Epithelial cell of proximal tubule (primary cell): ENCODE results near the gene ARHGAP26. TPM values are rescaled to one million over a fixed set of nuclear protein-coding genes. Genes with fewer than 3 reads are reported as not detected.

ENCODE experiments used
- DNase-seq: peaks from one replicate; pipeline ENCODE4 v3.0.0-alpha.2; 2011; ENCODE audit warnings: low read depth
- H3K4me3 ChIP-seq: 2 replicates; pipeline ENCODE4 v1.5.1; 2011; ENCODE audit warnings: low read depth, mild to moderate bottlenecking, low read length
- CTCF ChIP-seq: conservative IDR thresholded peaks from 2 replicates; pipeline ENCODE4 v1.5.1; 2012; ENCODE audit warnings: low read depth, mild to moderate bottlenecking, low read length
- total RNA-seq: library from RNA; depleted of rRNA; stranded (reverse); fragments of >200 nt; gene quantifications from 2 replicates; pipeline ENCODE4 v1.2.3, GENCODE V29; 2015

ARHGAP26 gene
- total RNA-seq, 1 donor from 2014 or later, result 7.0 TPM

- no peak overlapping the region for H3K4me3 ChIP-seq
Measured at GRCh38 chr5:142823806-142824205, 53.6 kb downstream of the ARHGAP26 start.

GRCh38 chr5:142824391-142824790, 54.2 kb downstream of the ARHGAP26 start:
- no peak overlapping the region for H3K4me3 ChIP-seq
- TF ChIP-seq CTCF, result no peak
- DNase-seq, result no peak

More at GRCh38 chr5:142823806-142824205, 53.6 kb downstream of the ARHGAP26 start:
- no peak for TF ChIP-seq CTCF
- no peak for DNase-seq

- TF ChIP-seq CTCF, result no peak
- H3K4me3 ChIP-seq, result peak overlapping the region; percentile 25
- DNase-seq, result no peak
Measured at GRCh38 chr5:142825378-142826089, 55.4 kb downstream of the ARHGAP26 start.

- no peak for TF ChIP-seq CTCF
- H3K4me3 ChIP-seq, result peak overlapping the region; percentile 25
- DNase-seq, result no peak
Measured at GRCh38 chr5:142826093-142826492, 55.9 kb downstream of the ARHGAP26 start.

GRCh38 chr5:142826741-142827492, 56.7 kb downstream of the ARHGAP26 start:
- no peak for DNase-seq
- no peak for TF ChIP-seq CTCF
- no peak overlapping the region for H3K4me3 ChIP-seq

- H3K4me3 ChIP-seq, result no peak overlapping the region
- TF ChIP-seq CTCF, result no peak
- no peak for DNase-seq
Measured at GRCh38 chr5:142827934-142828576, 57.9 kb downstream of the ARHGAP26 start.
